NCI-H2029 (cell line): ENCODE measurements around the gene PLA2G4F.
A peak's percentile ranks its signal among the peaks of the same experiment; 100 is the strongest.
"Not testable (repeated sequence)": the region's sequence is repeated elsewhere in the genome, so short reads cannot be mapped to it uniquely, and the experiment has no call there.

Source experiments
- DNase-seq: peaks from one replicate; lab custom pipeline; 2025; lab: John Stamatoyannopoulos, UW

Gene PLA2G4F

DNA sequence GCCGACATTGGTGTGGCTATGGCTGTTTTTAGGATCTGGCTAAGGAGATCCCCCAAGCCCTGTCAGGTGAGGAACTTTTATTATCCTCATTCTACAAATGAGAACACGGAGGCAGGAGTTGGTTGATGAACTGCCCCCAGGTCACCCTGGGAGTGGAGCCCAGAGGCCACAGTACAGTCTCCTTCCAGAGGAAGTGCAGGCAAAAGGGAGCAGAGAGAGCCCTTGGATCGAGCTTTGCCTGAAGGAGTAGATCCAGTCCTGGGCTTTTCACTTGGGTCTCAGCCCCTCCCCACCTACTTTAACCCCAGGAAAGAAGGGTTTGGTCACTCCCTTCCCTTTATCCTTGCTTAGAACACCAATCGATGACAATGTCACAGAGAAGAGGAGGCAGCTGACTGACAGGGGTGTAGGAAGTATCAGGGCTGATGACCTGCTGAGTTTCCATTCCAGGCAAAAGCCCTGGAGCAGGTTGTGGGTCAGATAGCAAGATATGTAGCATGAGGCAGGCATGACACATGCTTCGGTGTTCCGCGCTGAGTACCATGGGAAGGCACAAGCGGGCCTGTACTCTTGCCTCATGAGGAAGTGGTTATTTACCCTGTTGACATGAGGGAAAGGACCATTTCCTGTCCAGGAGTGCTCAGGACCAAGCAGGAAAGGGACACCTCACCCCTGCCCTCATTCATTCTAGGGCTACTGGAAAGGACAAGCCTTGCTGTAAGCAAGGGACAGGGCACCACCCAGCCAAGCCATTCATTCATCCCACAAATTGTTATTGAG, 56.2 kb downstream of the PLA2G4F start:
- peak; percentile 20 for DNase-seq

DNA sequence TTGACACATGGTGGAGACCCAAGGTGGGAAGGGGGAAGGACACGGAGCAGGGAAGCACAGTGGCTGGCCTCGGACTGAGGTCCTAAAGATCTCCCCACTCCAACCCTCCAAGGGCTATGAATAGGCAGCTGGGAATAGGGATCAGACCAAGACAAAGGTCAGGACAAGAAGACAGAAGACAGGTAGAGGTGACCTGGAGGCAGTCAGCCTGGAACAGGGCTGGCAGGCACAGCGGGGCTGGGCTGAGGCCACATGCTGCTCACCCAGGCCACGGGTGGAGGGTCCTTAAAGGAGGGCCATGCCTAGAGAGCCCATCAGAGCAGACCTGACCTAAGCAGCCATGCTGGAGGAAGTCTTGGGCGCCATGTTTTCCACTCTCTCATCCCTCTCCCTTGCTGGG, 59.4 kb downstream of the PLA2G4F start:
- no peak for DNase-seq

DNA sequence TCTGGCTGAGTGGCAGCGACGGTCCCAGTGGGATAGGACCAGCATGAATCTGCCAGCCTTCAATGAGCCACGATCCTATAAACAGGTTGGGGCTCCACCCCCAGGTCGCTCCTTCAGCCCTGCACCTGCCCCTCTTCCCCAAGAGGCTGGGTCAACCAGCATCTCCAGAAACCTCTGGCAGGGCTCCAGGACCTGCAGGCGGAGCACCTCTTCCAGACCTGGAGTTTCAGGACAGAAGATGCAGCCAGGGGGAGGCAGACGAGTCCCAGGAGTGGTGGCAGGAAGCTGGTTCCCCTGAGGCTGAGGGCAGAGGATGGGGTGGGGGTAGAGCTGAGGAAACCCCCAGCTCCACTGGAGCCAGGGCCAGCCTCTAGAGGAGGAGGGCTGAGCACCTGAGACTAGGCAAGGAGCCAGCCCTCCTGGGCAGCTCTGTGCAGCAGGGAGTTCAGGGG, 61.9 kb downstream of the PLA2G4F start, which contains the start of gene PLA2G4D:
PLA2G4D (minus strand) TSS at position 51 of the 452 bp plus-strand sequence. CDS start 103 bp downstream, outside the sequence.
- peak; percentile 81 for DNase-seq

DNA sequence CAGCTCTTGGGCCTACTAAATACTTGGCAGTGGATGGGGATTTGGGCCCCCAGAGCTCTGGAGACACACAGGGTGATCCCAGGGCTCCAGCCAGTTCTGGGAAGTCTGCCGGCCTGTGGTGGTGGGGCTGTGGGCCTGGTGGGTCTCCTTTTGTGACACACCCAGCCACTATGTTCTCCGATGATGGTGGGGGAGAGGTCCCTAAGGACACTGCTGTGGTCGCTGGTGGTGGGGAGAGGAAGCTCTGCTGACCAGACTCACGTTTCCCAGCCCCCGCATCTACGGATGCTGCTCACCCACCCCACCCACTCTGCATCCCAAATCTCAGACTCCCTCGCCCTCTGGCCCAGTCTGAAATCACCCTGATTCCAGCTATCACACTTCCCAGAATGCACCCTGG, 62.5 kb downstream of the PLA2G4F start:
- DNase-seq: no peak

DNA sequence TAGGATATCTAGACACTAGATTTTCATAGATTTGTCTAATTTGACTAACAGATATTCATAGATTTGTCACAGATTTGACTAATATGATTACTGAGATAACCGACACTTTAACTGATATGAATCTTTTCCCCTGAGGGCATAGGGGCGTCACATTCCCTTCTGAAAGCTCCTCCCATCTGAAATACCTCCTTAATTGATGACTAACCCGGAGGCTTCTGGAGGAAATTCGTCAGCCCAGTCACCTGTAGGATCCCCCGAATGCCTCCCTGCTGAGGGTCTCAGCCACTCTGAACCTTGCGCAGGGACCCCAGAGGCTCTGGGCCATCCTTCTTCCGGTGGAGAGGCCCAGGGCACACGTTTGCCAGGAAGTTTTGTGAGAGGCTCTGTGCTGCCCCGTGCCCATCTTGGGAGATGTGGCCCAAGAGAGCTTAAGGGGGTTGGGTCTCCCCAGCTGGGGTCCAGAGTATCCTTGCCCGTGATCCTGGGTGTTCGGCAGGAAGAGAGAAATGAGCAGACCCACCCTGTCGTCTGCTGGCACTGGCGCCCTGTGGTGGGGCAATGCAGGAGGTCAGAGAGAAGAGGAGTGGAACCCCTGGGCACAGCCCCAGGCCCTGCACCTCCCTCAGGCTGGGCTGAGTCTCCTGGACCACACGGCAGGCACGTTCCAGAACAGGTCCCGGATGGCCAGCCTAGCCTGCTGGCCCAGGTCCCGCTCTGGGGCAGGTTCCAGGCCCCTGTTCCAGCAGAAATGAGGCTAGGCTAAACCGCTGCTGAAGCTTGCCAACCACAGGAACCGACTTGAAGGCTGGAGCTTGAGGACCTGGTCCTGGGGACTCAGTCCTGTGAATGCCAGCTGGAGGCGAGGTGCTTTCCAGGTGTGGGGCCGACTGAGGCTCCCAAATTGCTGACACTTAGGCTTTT, 63.8 kb downstream of the PLA2G4F start:
- no peak for DNase-seq

DNA sequence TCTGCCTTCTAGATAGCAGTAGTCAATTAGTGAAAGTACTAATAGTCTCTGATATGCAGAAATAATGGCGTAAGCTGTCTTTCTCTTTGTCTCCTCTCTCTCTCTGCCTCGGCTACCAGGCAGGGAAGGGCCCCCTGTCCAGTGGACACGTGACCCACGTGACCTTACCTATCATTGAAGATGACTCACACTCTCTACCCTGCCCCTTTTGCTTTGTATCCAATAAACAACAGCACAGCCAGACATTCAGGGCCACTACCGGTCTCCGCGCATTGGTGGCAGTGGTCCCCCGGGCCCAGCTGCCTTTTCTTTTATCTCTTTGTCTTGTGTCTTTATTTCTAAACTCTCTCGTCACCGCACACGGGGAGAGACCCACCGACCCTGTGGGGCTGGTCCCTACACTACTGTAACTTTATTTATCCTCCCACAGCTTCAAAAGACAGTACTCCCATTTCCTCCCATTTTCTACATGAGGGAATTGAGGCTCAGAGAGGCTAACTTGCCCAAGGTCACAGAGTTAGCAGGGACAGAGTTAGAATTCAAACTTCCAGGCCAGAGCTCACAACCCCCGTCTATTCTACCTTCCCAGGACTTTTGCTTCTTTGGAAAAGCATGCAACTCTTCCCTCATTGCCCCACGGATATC, 64.6 kb downstream of the PLA2G4F start:
- DNase-seq: not testable (repeated sequence)

DNA sequence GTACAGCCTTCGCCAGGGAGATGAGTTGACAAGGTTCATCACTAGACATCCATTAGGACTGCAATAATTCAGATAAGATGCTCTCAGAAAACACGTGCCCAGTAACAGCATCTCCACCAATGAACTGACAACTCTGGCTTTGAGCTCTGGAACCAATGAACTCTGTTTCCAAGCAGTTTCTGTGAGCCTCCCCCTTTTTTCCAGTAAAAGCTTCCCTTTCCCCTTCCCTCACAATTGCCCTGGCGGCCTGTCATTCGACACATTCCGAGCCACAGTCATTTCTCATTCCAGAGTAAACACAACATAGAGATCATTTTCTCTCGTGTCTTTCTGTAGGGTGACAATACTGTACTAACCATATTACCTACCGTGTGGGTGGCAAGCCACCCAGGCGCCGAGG, 65.7 kb downstream of the PLA2G4F start:
- DNase-seq: no peak

DNA sequence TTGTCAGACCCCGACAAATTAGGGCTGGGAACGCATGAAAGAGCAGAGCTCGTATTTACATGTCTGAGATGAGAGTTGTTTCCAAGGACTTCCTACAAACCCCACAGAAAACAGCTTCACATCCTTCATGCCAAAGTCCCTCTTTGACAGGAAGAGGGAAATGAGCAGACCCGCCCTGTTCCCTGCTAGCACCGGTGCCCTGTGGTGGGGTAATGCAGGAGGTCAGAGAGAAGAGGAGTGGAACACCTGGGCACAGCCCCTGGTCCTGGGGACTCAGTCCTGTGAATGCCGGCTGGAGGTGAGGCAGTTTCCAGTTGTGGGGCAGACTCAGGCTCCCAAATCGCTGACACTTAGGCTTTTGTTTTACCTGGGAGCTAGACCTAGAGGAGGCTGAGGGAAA, 66.1 kb downstream of the PLA2G4F start:
- no peak for DNase-seq

DNA sequence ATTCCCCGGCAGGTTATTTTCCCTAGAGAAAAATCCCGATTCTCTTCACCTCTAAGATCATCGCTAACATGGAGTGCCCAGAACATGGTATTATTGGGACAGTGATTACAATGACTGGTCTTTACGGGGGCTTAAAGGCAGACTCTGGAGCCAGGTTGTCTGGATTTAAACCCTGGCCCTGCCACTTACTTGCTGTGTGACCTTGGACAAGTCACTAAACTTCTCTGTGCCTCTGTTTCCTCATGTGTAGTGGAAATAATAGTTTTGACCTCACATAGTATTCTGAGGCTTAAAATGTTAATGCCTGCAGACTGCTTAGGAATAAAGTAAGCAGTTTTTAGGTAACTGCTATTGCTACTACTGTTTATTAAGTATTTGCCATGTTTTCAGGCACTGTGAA, 66.5 kb downstream of the PLA2G4F start:
- no peak for DNase-seq
